ENCODE measurements around the gene PLOD3. TPM values are rescaled to one million over a fixed set of nuclear protein-coding genes. Genes with fewer than 3 reads are reported as not detected.

Gene PLOD3
- total RNA-seq, 1 donor from 2014 or later: 161 TPM

DNA sequence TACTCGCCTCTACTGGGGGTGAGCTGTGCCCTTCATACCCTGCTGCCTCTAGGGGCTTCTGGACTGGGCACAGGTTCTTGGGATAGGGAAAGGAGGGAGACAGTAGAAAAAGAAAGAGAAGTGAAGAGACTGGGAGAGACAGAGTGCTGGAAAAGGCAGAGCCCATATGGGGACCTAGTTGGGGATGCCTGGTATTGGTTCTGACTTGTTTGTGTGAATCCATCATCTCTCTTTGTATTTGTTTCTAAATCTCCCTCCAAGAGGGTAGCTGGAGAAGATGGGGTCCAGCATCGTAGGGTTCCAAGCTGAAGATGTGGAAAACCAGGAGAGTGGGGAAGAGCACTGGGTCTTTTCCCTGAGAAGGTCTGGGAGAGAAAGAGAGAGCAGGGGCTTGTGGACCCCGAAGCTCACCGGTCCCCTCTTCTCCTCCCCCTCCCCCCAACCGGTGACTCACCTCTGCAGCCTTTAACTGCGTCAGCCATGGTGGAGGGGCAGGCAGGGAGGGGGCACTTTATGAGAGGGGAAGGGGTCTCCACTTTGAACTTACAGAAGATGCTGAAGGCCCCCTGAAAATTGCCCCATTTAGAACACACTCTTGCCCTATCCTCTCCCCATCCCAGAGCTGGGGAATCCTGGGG is 48.9 kb downstream of the PLOD3 start:
- Histone ChIP-seq H3K36me3 (ENCODE audit: insufficient read depth, low read length) (no peaks in the 10 kb centered on the region), H3K4me1 (ENCODE audit: insufficient read depth, low read length) (peaks cover 76% of the 10 kb centered on the region), H4K20me1 (ENCODE audit: insufficient read depth, low read length) (peaks cover 25% of the 10 kb centered on the region), H3K79me2 (ENCODE audit: insufficient read depth, low read length) (no peaks in the 10 kb centered on the region), H3K9me3 (ENCODE audit: insufficient read depth, low read depth, low read length) (no peaks in the 10 kb centered on the region), H2AFZ (ENCODE audit: low read depth, low read length) (no peak overlapping the region), H3K4me2 (ENCODE audit: low read length) (peak overlapping the region; percentile 80), H3K4me3 (ENCODE audit: insufficient read depth, low read depth, low read length) (no peak overlapping the region), H3K9ac (ENCODE audit: low read length) (no peak overlapping the region), H3K27me3 (ENCODE audit: insufficient read depth, low read length) (peaks cover 54% of the 10 kb centered on the region), H3K27ac (ENCODE audit: low read depth, low read length) (no peak overlapping the region)
- no peak for DNase-seq (ENCODE audit: low read depth)
- no peak for FAIRE-seq
- TF ChIP-seq EZH2 (IDR thresholded peaks at IDR 0.05; ENCODE audit: insufficient read depth, low read length): no peak
- TF ChIP-seq, protein P1, sequence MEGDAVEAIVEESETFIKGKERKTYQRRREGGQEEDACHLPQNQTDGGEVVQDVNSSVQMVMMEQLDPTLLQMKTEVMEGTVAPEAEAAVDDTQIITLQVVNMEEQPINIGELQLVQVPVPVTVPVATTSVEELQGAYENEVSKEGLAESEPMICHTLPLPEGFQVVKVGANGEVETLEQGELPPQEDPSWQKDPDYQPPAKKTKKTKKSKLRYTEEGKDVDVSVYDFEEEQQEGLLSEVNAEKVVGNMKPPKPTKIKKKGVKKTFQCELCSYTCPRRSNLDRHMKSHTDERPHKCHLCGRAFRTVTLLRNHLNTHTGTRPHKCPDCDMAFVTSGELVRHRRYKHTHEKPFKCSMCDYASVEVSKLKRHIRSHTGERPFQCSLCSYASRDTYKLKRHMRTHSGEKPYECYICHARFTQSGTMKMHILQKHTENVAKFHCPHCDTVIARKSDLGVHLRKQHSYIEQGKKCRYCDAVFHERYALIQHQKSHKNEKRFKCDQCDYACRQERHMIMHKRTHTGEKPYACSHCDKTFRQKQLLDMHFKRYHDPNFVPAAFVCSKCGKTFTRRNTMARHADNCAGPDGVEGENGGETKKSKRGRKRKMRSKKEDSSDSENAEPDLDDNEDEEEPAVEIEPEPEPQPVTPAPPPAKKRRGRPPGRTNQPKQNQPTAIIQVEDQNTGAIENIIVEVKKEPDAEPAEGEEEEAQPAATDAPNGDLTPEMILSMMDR (IDR thresholded peaks at IDR 0.05; ENCODE audit: insufficient read depth, low read depth, low read length): no peak
- H3K27me3 Mint-ChIP-seq (ENCODE audit: low read depth, unreplicated experiment): peaks cover 29% of the 10 kb centered on the region
- H3K36me3 Mint-ChIP-seq (ENCODE audit: low read depth, unreplicated experiment): no peaks in the 10 kb centered on the region
- H3K9me3 Mint-ChIP-seq (ENCODE audit: unreplicated experiment): peaks cover 11% of the 10 kb centered on the region
- H3K4me1 Mint-ChIP-seq (ENCODE audit: low read depth, unreplicated experiment): peaks cover 48% of the 10 kb centered on the region
- H3K4me3 Mint-ChIP-seq (ENCODE audit: unreplicated experiment): peak overlapping the region; percentile 58
- H3K27ac Mint-ChIP-seq (ENCODE audit: unreplicated experiment): peak overlapping the region; percentile 31

DNA sequence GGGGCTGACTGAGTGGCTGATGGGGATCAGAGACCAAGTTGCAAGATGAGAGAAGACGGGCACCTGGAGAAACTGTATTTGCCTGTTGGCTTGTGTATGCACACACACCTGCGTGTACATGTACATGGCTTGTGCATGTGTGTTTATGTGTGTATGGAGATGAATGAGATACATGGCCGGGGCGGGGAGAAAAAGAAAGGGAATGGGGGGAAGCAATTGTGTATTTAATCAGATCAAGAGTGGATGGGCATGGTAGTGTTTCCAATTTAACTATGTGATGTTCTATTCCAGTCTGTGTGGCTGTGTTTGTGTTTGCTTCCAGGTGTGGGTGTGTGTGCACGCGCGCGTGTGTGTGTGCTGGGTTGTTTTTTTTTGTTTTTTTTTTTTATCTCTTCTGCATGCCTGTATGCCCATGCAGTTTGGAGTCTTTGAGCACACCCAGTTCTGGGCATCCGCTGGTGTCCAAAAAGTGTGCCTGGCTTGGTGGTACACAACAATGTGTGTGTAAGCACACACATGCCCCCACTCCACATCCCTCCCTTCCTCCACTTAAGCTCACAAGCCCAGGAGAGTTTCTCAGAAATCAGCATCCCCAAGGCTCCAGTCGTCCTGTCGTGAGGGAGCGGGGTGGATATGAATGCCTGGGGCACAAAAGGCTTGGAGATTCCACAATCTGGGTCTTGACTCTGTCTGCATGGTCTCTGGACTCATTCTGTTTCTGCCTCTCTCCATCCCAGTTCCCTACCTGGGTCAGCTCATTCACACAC is 49.6 kb downstream of the PLOD3 start:
- Histone ChIP-seq H4K20me1 (ENCODE audit: insufficient read depth, low read length) (peaks cover 25% of the 10 kb centered on the region), H3K9me3 (ENCODE audit: insufficient read depth, low read depth, low read length) (no peaks in the 10 kb centered on the region), H3K79me2 (ENCODE audit: insufficient read depth, low read length) (no peaks in the 10 kb centered on the region), H3K4me2 (ENCODE audit: low read length) (peak overlapping the region; percentile 80), H3K36me3 (ENCODE audit: insufficient read depth, low read length) (no peaks in the 10 kb centered on the region), H3K27me3 (ENCODE audit: insufficient read depth, low read length) (peaks cover 49% of the 10 kb centered on the region), H3K4me1 (ENCODE audit: insufficient read depth, low read length) (peaks cover 72% of the 10 kb centered on the region), H3K9ac (ENCODE audit: low read length) (no peak overlapping the region), H3K27ac (ENCODE audit: low read depth, low read length) (no peak overlapping the region), H2AFZ (ENCODE audit: low read depth, low read length) (no peak overlapping the region), H3K4me3 (ENCODE audit: insufficient read depth, low read depth, low read length) (no peak overlapping the region)
- Mint-ChIP-seq H3K27me3 (ENCODE audit: low read depth, unreplicated experiment) (peaks cover 24% of the 10 kb centered on the region), H3K27ac (ENCODE audit: unreplicated experiment) (peak overlapping the region; percentile 31), H3K4me3 (ENCODE audit: unreplicated experiment) (peak overlapping the region; percentile 2), H3K4me1 (ENCODE audit: low read depth, unreplicated experiment) (peaks cover 48% of the 10 kb centered on the region), H3K9me3 (ENCODE audit: unreplicated experiment) (peaks cover 11% of the 10 kb centered on the region), H3K36me3 (ENCODE audit: low read depth, unreplicated experiment) (no peaks in the 10 kb centered on the region)
- DNase-seq (ENCODE audit: low read depth) (no peak), FAIRE-seq (no peak)
- TF ChIP-seq, protein P1 (IDR thresholded peaks at IDR 0.05; ENCODE audit: insufficient read depth, low read depth, low read length): no peak
- no peak for TF ChIP-seq EZH2 (IDR thresholded peaks at IDR 0.05; ENCODE audit: insufficient read depth, low read length)
